ENCODE data around the gene GSK3B.
A peak's percentile ranks its signal among the peaks of the same experiment; 100 is the strongest.

The GSK3B gene

GRCh38 chr3:119817583-119818363, 276.5 kb downstream of the GSK3B start:
- no peak for DNase-seq (ENCODE audit: low read depth)

- no peak for DNase-seq (ENCODE audit: low read depth)
Measured at GRCh38 chr3:119817071-119817470, 277.2 kb downstream of the GSK3B start.

DNA sequence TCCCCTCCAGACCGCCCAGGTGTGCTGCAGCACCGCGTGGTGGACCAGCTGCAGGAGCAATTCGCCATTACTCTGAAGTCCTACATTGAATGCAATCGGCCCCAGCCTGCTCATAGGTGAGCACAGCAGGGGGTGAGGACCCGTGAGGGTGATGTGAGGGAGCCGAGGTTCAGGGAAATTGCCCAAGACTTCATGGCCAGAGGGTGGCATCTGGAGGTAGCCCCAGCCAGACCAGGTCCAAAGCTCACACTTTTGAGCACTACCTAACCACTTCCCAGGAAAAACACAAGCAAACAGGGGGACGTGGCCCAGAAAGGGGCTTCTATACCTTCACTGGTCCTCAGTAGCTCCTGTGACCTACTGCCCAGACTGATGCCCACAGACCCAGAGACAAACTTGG, 278.5 kb downstream of the GSK3B start:
- DNase-seq (ENCODE audit: low read depth): no peak

DNA sequence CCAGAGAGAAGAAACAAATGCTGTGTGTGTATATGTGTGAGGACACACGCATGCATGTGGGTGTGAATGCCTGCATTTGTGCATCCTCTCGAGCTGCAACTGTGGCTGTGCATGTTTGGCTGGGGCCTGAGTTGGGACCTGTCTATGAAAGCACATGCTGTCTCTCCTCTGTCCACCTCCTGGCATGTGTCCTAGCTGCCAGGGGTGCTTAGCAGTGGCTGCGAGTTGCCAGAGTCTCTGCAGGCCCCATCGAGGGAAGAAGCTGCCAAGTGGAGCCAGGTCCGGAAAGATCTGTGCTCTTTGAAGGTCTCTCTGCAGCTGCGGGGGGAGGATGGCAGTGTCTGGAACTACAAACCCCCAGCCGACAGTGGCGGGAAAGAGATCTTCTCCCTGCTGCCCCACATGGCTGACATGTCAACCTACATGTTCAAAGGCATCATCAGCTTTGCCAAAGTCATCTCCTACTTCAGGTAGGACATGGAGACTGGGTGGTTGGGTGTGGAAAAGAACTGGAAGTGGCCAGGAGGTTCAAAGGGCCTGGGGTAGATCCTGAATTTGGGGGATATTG, 281.7 kb downstream of the GSK3B start:
- DNase-seq (ENCODE audit: low read depth): no peak

GRCh38 chr3:119810018-119810435, 284.2 kb downstream of the GSK3B start:
- DNase-seq (ENCODE audit: low read depth): peak; percentile 25

DNA sequence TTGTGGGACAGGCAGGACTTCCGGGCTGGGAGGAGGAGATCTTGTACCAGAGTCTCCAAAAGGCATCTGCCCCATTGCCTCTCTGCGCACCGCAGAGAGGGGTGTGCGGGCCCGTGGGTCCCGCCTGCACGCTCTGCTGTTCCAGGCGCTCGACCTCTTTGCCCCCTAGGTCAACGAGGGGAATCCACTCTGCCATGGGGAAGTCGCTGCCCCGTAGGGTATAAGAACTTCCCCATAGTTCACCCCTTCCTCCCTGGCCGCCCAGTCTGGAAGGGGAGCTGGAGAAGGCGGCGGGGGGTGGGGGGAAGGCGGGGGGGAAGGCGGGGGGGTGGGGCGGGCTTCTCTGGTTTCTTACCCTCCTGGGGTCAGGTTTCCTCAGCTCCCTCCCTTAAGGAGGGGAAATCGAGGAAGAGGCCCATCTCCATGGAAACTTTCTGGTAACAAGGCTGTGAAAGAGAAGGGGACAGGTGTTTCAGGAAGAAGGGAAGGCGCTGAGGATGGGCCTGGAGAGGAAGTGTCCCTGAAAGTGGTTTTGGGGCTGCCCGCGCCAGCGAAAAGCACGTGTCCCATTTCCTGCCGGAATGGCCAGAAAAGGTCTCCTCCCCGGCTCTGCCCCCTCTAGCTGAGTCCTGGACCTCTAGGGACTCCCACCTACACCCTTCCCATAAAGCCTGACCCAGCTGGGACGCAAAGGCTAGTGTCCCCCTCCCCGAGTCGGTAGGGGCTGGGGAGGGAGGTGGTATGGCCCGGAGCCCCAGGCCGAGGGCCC, 284.8 kb downstream of the GSK3B start:
- DNase-seq (ENCODE audit: low read depth): no peak

DNA sequence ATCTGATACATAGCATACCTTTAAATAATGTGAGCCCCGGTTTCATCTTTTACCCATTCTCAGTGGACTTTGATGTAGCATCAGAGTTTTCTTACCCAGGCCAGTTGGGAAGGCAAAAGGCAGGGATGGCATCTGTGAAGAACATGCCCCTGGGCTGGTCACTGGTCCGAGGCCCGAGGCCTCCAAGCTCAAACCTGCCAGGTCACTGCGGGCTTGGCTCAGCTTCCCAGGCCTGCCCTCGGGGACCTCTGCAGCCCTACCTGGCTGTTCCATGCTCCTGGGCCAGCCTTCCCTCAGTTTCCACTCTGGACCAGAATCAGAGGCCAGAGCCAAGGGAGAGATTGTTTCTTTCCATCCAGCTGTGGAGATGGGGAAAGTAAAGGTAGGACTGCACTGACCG, 285.4 kb downstream of the GSK3B start:
- DNase-seq (ENCODE audit: low read depth): no peak

DNA sequence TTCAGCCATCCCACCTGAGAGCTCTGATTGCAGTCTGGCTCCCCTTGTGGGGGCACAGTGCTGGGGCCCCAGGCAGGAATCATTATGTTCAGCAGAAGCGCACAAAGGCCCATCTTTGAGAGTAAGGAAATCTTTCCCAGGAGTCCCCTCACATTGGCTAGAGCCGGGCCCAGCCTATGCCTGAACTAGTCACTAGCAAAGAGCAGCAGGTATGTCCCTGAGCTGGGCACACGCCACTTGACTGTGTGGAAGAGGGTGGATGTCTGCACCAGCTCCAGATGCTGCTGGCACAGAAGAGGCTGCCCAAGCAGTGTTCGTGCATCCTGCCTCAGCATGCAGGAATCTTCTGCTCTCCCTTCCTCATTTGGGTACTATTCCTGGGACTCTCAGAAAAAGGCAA, 286.0 kb downstream of the GSK3B start:
- DNase-seq (ENCODE audit: low read depth): no peak

DNA sequence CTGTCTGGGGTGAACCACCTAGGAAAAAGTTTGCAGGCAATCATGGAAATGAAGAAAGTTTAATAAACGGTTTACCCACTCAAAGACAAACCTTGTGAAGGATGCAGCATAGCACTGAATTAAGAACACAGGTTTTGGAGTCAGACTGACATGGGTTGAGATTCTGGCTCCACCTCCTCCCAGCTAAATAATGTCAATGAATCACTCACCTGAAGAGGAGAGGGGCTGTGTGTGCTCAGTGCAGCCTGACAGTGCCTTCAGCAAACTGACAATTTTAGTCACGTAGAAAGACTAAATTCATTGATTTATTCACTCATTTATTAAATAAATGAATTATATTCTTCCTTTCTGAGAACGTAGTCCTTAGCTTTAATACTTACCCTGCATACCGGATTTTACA, 293.4 kb downstream of the GSK3B start:
- no peak for DNase-seq (ENCODE audit: low read depth)

- DNase-seq (ENCODE audit: low read depth): no peak
Measured at GRCh38 chr3:119796785-119797184, 297.5 kb downstream of the GSK3B start.

- DNase-seq (ENCODE audit: low read depth): no peak
Measured at GRCh38 chr3:119796368-119796767, 297.9 kb downstream of the GSK3B start.

- no peak for DNase-seq (ENCODE audit: low read depth)
Measured at GRCh38 chr3:119795849-119796248, 298.4 kb downstream of the GSK3B start.

GRCh38 chr3:119794971-119795612, 299.2 kb downstream of the GSK3B start:
- peak; percentile 7 for DNase-seq (ENCODE audit: low read depth)

DNA sequence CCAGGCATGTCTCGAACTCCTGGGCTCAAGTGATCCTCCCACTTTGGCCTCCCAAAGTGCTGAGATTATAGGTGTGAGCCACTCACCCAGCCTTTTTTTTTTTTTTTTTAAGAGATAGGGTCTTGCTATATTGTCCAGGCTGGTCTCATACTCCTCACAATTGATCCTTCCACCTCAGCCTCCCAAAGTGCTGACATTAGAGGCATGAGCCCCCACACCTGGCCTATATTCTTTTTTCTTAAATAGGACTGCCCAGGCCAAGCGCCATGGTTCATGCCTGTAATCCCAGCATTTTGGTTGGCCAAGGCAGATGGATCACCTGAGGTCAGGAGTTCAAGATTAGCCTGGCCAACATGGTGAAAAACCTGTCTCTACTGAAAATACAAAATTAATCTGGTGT, 299.8 kb downstream of the GSK3B start:
- DNase-seq (ENCODE audit: low read depth): no peak

GRCh38 chr3:119792270-119792669, 302.0 kb downstream of the GSK3B start:
- DNase-seq (ENCODE audit: low read depth): no peak

DNA sequence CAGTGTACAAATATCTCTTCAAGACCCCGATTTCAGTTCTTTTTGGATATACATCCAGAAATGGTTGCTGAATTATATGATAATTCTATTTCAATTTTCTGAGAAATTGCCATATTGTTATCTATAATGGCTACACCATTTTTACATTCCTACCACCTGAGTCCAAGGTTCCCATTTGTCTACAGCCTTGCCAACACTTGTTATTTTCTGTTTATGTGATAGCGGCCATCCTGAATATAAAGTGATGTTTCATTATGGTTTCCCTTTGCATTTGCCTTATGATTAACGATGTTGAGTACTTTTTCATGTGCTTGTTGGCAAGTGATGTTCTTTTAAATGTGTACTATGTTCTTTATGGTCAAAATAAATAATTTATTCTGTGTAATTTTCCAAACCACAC, 303.9 kb downstream of the GSK3B start:
- DNase-seq (ENCODE audit: low read depth): no peak

DNA sequence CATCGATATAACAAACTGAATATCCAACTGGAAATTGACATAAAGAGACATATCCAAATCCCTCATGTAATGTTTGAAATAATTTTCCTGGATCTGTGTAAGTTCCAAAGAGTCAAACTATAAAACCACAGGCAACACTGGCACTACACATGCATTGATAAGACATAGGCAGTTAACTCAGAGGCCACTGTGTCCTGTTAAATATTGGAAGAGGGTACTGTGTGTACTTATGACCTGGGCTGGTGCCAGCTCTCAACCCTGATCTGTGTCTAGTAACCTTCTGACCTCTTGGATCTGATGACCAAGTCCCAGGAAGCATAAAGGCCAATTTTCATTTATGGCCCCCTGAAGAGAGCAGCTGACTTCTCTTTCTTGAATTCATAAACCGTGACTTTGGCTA, 307.8 kb downstream of the GSK3B start:
- no peak for DNase-seq (ENCODE audit: low read depth)

GRCh38 chr3:119783883-119784282, 310.4 kb downstream of the GSK3B start:
- DNase-seq (ENCODE audit: low read depth): no peak

- no peak for DNase-seq (ENCODE audit: low read depth)
Measured at GRCh38 chr3:119783255-119783654, 311.0 kb downstream of the GSK3B start.

GRCh38 chr3:119782460-119782859, 311.8 kb downstream of the GSK3B start:
- DNase-seq (ENCODE audit: low read depth): no peak

DNA sequence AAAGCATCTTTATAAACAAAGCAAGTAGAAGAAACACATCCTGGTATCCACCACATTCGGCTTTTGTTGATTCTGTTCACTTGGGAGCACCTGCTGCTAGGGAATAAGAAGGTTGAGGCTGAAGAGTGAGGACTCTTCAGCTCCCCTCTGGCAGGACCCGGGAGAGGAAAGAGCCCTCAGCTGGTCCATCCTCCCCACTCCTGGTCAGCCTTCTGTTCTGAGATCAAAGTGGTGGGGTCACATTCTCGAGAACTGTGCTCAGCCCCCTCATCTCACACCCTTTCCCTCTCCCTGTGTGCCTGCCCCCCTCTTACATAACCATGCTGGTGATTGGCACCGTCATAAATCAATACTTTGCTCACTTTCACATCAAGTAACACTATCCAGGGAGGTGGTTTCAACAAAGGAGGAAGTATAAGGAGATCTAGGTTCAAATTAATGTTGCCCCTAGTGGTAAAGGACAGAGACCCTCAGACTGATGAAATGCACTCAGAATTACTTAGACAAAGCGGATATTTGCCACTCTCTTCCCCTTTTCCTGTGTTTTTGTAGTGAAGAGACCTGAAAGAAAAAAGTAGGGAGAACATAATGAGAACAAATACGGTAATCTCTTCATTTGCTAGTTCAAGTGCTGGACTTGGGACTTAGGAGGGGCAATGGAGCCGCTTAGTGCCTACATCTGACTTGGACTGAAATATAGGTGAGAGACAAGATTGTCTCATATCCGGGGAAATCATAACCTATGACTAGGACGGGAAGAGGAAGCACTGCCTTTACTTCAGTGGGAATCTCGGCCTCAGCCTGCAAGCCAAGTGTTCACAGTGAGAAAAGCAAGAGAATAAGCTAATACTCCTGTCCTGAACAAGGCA, 312.7 kb downstream of the GSK3B start, which contains the start of gene NR1I2:
Gene NR1I2, plus strand, starts transcription at position 772 of the 869 bp plus-strand sequence.
- no peak for DNase-seq (ENCODE audit: low read depth)
